LNCAP (cell line): ENCODE results near the gene SYT6.

Experiments used
- CTCF ChIP-seq: fragments of 450-650 bp; IDR thresholded peaks from 2 replicates; pipeline ENCODE4 v1.5.1; 2017; ENCODE audit warnings: mild to moderate bottlenecking

SYT6 gene

GRCh38 chr1:114152508-114153260, 985 bp downstream of the SYT6 start:
- TF ChIP-seq CTCF, result no peak

- no peak for TF ChIP-seq CTCF
These were observed 1.6 kb downstream of the SYT6 start for GRCh38 chr1:114152089-114152507.

GRCh38 chr1:114150016-114150415, 3.7 kb downstream of the SYT6 start:
- TF ChIP-seq CTCF, result no peak

- TF ChIP-seq CTCF, result no peak
These were observed 4.5 kb downstream of the SYT6 start for GRCh38 chr1:114149211-114149610.

- TF ChIP-seq CTCF, result no peak
These were observed 8.0 kb downstream of the SYT6 start for GRCh38 chr1:114145504-114146151.

GRCh38 chr1:114144016-114144415, 9.7 kb downstream of the SYT6 start:
- TF ChIP-seq CTCF, result no peak

GRCh38 chr1:114139540-114139939, 14.1 kb downstream of the SYT6 start:
- no peak for TF ChIP-seq CTCF
